Stimulated activated CD8-positive, alpha-beta memory T cell treated with anti-CD3 and anti-CD28 coated beads, Interleukin-7, amount 100 ng/mL, for 48 hours (primary cell): ENCODE measurements around the gene PLD1.
"Not testable (repeated sequence)": the region's sequence is repeated elsewhere in the genome, so short reads cannot be mapped to it uniquely, and the experiment has no call there.

Source experiments
- DNase-seq, 2 donors: peaks; one replicate each; pipeline ENCODE4 v3.0.0-alpha.2; 2020; ENCODE audit warnings: low read depth in 1 of 2; ENCODE audit errors: extremely low read depth in 1 of 2

The PLD1 gene

GRCh38 chr3:171626799-171627198 lies 183.5 kb downstream of the PLD1 start:
- DNase-seq = not testable (repeated sequence)

DNA sequence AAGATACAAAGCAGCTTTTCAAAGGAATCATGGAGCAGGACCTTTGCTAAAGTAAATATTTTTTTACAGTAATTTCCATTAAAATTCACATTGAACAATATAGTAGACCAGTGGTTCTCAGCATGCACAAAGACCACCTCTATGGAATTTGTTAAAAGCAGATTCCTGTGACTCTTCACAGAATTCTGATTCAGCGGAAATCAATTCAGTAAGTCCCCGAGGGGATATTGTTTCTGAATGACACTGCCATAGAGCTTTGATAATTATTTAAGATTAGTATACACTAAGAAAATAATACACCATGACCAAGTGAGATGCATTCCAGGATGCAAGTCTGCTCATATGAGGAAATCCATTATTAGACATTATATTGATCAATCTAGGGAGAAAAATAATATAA lies 188.2 kb downstream of the PLD1 start:
- DNase-seq = no peak

DNA sequence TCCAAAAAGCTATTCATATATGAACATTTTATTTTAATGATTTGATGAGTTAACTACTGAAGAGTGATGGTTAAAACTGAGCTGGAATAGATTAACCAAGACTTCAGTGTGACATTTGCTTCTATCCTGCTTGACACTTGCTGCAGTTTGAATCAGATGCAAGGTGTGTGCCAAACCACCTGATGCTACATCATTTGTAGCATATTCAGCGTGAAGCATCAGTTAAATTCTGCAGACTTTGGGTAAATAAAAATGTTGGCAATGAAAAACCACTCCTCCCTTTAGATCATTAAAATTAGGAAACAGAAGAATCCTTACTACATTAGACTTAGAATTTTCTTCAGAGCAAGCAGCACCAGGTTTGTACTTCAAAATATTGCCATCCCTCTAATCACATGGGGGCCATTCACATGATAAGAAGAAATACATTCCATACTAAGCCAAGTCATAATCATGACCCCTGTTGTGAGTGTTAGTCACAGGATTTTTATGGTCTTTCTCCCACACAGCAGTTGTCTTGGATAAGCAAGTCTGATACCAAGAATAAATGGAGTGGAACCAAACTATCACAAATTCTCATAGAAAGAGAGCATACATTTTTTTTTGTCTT lies 189.4 kb downstream of the PLD1 start:
- DNase-seq = no peak

DNA sequence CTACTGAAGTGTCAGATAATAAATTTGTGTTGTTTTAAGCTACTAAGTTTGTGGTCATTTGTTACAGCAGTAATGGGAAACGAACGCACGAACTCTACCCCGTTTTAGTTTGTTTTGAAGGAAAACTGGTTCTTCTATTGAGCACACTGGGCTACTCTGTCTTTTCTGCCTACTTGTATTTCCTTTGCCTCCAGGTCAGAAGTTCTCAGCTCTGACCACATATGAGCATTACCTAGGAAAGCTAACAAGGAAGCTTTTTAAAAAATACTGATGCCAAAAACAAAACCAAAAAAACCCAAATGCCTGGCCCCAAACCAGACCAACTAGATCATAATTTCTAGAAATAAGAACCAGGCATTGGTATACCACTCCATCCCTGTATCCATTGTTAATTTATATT lies 193.5 kb downstream of the PLD1 start:
- DNase-seq = no peak

- no peak for DNase-seq
Observed at GRCh38 chr3:171615686-171616085, 194.6 kb downstream of the PLD1 start.

DNA sequence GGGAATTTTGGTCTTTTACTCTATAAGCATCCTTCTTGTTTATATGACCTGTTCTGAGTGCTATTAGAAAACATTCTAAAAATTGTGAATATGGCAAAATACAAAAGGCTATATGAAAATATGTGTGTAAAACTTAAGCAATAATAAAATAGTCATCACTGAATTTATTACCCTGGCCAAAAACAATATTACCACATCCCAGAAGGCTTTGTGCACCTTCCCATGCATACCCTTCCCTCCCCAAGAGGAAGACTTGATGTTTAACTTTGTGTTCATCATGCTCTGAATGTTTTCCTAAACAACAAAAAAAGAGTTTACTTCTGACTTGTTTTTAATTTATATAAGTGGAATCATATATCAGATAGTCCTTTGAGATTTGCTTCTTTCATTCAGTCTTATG lies 195.0 kb downstream of the PLD1 start:
- no peak for DNase-seq

DNA sequence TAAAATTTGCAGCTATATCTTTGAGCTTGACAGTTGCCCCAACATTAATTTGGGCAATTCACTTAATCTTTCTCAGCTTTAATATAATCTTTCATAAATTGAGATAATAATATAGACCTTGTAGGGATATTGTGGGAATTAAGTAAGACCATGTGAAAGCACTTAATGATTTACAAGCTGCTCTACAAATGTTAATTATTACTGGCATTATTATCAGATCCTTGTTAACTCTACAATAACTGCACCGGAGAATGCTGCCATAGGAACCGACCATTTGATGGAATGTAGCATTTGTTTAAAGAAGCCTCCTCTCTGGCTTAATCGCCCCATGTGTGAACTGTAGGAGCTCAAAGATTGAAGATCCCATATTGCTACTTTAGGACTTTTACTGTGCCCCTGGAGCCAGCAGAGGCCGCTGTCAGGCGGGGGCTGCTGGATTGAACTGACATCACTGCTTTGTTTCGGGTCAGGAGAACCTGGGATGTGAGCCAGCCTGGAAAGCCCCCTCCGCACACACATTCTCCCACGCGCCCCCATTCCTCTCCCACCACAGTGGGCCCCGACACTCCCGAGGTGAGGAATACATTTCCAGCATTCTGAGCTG lies 195.9 kb downstream of the PLD1 start:
- no peak for DNase-seq

GRCh38 chr3:171607452-171607851 lies 202.8 kb downstream of the PLD1 start:
- DNase-seq = no peak

GRCh38 chr3:171606151-171606751 lies 204.0 kb downstream of the PLD1 start:
- no peak for DNase-seq

DNA sequence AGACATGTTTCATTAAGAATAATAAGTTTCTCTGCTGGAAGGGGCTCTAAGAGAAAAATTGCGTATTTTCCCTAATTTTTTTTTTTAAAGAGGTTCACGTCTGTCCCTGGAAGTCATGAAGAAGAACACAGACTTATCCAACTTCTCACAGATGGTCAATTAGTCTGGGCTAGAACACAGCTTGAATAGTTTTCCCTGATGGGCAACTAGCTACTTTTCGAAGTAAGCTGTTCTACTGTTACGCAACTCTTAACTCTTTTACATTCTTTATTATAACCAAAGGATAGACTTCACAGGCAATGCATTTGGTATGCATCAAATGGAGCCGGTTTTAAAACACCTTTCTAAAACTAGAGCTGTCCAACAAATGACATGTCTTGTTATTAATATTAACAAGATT lies 205.9 kb downstream of the PLD1 start:
- DNase-seq = no peak

DNA sequence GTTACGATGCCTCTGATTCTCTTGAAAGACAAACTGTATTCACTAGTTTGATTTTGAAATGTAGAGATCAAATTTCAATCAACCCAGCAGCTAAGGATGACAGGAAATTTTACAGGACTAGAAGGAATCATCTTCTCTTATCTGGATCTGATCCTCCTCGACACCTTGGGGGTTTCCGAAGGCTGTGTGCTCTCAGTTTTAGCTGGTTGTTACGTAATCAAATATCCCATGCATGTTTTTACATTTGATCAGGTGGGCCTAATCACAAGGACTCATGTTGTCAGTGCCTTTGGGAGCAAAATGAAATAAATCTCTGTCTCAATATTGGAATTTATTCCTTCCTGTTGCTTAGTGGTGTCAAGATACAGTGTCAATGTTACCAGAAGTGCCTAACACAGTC lies 208.2 kb downstream of the PLD1 start:
- no peak for DNase-seq

DNA sequence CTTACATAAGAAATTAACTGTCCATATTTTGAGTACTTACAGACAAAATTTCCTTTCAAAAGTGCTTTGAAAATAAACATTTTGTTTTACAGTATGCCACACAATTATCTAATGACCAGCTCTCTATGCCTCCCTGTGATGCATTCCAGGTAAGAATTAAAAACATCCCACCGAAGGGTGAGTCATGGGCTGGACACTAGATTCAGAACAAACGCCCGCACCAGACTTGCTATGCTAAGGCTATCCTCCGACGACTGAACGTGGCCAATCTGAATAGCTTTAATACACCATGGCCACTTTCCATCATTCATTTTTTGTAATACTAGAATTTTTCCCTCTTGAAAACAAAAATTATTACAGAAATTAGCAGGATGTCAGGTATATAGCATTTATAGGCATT lies 210.3 kb downstream of the PLD1 start:
- no peak for DNase-seq

DNA sequence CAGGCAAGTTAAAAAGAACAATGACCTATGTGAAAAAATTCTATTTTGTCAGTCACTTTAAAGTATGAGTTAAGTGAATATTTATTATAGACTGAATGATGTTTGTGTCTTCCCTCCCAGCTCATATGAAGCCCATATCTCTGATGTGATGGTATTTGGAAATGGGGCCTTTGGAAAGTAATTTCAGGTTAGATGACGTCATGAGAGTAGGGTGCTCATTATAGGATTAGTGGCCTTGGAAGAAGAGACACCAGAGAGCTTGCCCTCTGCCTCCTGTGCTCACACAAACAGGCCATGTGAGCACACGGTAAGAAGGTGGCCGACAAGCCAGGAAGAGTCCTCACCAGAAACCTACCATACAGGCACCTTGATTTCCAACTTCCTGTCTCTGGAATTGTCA lies 211.3 kb downstream of the PLD1 start:
- DNase-seq = no peak

DNA sequence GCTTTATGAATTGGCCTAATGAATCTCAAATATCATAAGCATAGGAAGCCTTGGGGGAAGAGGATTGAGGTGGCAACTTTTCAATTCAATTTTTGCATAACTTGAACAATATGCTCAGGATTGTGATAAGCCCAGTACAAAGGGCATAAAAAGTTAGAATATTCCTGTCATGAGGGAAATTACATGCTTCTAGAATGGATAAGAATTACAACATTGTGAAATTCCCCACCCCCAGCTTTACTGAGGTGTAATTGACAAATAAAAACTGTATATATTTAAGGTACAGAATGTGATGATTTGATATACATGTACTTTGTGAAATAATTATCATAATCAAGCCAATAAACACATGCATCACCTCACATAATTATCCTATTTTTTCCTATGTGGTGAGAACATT lies 217.5 kb downstream of the PLD1 start:
- no peak for DNase-seq

GRCh38 chr3:171591070-171591469 lies 219.2 kb downstream of the PLD1 start:
- DNase-seq = no peak

- no peak for DNase-seq
Observed at GRCh38 chr3:171586274-171586673, 224.0 kb downstream of the PLD1 start.

DNA sequence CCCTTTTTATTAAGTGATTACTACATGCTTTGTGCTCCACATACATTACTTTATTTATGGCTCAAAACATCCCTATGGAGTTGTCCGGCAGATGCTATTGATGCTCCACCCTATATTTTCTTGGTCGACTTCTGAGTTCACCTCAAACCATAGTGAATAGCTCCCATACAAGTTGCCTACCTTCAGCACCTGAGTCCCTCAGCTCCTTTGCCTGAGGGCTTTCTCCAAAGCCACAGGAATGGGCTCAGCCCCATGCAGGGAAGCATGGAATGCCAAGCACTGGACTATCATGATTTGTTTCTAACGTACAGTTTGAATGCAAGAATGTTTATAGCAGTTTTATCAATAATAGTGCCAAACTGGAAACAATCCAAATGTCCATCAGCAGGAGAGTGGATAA lies 225.2 kb downstream of the PLD1 start:
- no peak for DNase-seq

DNA sequence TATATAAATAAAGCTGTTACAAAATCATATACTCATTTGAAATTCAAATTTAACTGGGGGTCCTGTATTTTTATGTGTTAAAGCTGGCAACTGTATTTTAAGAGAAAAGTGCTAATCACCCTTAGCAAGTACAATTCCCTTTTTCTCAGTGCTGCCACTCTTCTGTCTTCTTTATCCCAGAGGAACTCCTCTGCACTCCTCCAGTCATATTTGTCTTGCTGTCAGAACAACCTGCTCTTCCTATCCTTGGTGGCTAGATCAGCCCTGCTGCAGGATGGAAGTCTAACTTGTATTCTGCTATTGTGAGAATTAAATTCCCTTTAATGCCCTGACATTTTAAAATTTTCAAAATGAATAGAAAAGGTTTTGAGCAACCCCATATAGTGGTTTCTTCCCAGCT lies 226.2 kb downstream of the PLD1 start:
- DNase-seq = no peak

DNA sequence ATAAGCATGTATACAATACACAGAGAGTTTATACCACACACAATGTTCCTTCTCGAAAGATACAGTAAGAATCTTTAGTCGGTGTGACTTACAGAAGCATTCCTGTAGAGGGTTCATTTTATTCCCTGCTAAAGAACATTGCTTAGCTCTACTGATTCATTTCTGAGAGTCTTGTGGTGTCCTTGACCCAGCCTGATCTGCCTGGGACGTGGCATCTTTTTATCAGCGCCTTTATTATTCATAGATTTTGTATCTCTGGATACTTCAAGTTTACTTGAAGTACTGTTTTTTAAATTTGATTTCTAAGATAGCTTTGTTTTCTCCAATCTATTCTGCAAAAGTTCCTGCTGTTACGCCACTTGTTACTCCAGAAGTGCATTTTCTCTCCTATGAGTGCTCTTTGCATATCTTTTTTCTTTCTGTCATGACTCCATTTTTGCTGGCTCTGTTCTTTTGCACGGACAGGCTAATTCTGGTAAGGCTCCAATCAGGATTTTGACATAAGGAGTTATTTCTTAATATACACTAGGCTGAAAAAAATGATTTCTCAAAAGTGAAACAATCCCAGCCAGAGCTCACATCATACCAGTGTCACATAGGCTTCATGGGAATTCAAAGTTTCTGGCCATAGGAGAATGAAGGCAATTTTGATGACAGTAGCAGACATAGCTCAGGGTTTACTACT lies 235.6 kb downstream of the PLD1 start:
- no peak for DNase-seq

DNA sequence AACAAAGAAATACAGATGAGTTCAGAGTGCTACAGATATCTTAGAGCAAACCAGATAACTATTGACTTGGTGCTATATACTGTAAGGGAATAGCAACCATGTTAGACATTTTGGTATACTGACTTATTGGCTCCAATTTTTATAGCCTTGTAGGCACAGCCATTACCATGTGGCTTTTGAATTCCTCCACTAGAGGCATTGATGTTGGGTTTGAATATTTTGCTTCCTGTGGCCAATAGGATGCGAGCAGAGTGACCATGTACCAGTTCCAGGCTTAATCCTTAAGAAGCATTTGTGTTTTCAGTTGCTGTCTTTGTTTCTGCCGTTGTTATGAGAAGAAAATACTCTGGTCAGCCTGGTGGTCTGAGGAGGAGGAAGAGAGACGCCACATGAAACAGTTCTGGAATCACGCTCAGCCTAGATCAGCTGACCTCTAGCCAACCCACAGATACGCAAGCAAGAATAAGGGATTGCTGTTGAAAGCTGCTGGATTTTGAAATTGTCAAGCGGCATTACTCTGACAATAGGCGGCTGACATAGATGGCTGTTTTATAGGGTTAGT lies 240.6 kb downstream of the PLD1 start:
- DNase-seq = no peak

GRCh38 chr3:171568766-171569165 lies 241.5 kb downstream of the PLD1 start:
- no peak for DNase-seq
